Activated naive CD8-positive, alpha-beta T cell treated with anti-CD3 and anti-CD28 coated beads for 36 hours (primary cell): ENCODE data around the gene PFKM. TPM values are rescaled to one million over a fixed set of nuclear protein-coding genes. Genes with fewer than 3 reads are reported as not detected.
"Not testable (repeated sequence)": the region's sequence is repeated elsewhere in the genome, so short reads cannot be mapped to it uniquely, and the experiment has no call there.

Experiments used
- DNase-seq: peaks from one replicate; pipeline ENCODE4 v3.0.0; 2021
- H3K27ac Mint-ChIP-seq: one replicate; pipeline ENCODE4 v1.8.0; 2022; ENCODE audit warnings: mild to moderate bottlenecking, moderate library complexity, mixed read lengths
- H3K27me3 Mint-ChIP-seq: one replicate; pipeline ENCODE4 v1.8.0; 2022; ENCODE audit warnings: mild to moderate bottlenecking, mixed read lengths
- H3K36me3 Mint-ChIP-seq: one replicate; pipeline ENCODE4 v1.8.0; 2021; ENCODE audit warnings: mild to moderate bottlenecking, mixed read lengths
- H3K4me1 Mint-ChIP-seq: one replicate; pipeline ENCODE4 v1.8.0; 2021; ENCODE audit warnings: mixed read lengths
- H3K4me3 Mint-ChIP-seq: one replicate; pipeline ENCODE4 v1.8.0; 2022; ENCODE audit warnings: mild to moderate bottlenecking, moderate library complexity, mixed read lengths
- H3K9me3 Mint-ChIP-seq: one replicate; pipeline ENCODE4 v1.8.0; 2022; ENCODE audit warnings: mixed read lengths
- total RNA-seq, 2 experiments: library from RNA; stranded (reverse); gene quantifications; one replicate each; pipeline ENCODE4 v1.2.3, GENCODE V29; 2021

Gene PFKM
- total RNA-seq, 2 experiments from 2014 or later = 65.4 to 67.7 TPM

DNA sequence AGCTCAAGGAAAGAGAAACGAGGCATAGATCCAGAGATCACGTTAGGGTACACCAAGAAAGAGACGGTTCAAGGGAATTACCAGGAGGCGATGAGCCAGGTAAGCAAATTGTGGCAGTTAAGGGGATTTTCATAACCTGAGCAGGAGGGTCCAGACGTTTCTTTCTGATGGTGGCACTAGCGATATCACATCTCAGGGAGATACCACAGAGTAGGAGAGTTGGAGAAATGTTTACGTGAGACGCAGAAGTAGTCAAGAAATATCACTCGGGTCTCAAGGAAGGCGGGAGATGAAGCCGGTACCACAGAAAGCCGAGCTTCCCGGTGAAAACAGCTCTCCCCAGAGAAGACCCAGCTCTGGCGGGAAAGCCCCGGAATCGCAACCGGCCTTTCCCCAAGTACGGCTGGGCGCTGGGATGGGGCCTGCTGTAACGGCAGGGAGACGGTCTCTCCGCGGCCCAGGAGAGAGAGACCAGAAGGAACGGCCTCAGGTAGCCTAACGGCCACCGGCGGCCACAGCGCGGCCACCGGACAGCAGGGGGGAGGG lies 13.8 kb upstream of the PFKM start:
- peaks cover 44% of the 10 kb centered on the region for H3K4me1 Mint-ChIP-seq
- H3K36me3 Mint-ChIP-seq = peaks cover 5% of the 10 kb centered on the region
- peak overlapping the region; percentile 95 for H3K27ac Mint-ChIP-seq
- H3K4me3 Mint-ChIP-seq = peak overlapping the region; percentile 81
- DNase-seq = peak; percentile 43
- no peaks in the 10 kb centered on the region for H3K9me3 Mint-ChIP-seq
- no peaks in the 10 kb centered on the region for H3K27me3 Mint-ChIP-seq

DNA sequence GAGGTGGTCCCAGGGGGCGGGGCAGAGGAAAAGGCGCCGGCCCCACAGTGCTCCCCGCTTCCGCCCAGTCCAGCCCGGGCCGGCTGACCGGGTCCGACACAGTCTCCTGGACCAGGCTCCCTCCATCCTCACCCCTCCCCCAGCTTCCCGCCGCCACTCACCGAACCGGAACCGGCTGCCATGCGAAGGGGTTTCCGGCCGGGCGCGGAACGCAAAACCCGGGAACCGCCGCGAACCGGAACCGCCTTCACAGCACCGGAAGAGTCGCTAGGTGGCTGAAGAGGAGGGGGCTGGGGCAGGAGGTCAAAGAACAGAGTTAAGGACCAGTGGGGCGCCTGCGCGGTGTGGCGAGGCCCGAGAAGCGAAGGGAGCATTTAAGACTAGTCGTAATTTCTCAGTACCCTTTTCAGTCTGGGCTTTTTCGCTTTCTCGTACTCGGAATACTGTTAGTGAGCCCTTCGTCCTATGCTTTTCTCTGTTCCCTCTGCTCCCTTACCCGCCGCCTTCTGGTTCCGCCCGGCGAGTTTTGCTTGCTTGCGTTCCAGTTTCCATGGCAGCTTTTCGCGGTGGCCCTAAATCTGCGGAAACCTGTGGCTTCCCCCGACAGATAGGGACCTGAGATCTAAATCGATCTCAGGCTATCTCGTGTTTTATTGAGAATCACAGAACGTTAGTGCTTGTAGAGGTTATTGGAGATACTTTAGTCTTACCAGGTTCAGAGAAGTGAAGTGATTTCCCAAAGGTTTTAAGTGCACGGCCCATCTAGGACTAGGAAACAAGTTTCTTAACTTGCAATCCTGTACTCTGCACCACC lies 13.1 kb upstream of the PFKM start, which contains the start of gene SENP1:
SENP1 (minus strand) TSS at position 213 of the 814 bp plus-strand sequence. CDS start 4,607 bp downstream, outside the sequence.
- DNase-seq = peak; percentile 89
- H3K27me3 Mint-ChIP-seq = no peaks in the 10 kb centered on the region
- H3K4me3 Mint-ChIP-seq = peak within 1 kb of the TSS; percentile 81
- H3K36me3 Mint-ChIP-seq = peaks cover 5% of the 10 kb centered on the region
- peak within 1 kb of the TSS; percentile 95 for H3K27ac Mint-ChIP-seq
- H3K9me3 Mint-ChIP-seq = no peaks in the 10 kb centered on the region
- peaks cover 44% of the 10 kb centered on the region for H3K4me1 Mint-ChIP-seq

DNA sequence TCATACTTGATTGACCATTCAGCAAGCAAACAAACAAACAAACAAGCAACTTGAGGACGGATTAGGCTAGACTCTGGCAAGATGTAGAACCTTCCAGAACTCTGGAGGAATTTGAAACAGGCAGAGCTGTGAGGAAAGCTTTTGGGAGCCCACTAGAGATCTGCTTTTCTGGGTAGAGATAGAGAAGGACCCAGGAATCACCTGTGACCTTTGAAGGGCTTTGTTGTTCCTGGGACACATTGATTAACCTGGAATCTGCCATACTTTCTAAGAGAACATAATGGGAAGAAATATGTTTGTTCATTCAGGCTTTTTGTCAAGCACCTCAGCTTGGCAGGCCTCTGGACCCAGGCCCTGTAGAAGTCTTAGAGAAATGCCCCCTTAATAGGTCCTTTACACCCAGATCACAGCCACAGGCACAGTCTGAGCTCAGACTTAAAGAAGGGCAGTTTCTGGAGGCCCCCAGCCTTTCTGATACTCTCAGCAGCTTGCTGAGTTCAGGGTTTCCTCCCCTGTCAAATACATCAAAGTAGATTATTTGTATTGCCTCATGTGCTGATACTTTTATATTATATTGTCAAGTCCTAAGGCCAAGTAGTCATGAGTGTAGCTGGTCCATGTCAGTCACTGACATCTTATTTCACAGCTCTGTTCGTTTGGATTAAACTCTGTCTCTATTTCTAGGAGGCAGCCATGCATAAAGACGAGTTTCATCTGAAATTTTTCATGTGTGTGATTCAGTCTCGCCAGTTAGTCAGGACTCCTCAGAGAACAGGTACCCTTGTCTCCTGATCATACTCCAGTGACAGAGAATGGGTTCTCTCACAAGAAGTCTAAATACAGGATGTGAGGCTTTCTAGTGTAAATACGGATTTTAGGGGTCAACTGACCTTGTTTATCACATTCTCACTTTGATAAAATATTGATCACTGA lies 12.2 kb upstream of the PFKM start:
- no peaks in the 10 kb centered on the region for H3K27me3 Mint-ChIP-seq
- peaks cover 4% of the 10 kb centered on the region for H3K36me3 Mint-ChIP-seq
- H3K4me1 Mint-ChIP-seq = peaks cover 38% of the 10 kb centered on the region
- H3K4me3 Mint-ChIP-seq = peak overlapping the region; percentile 81
- no peak for DNase-seq
- peak overlapping the region; percentile 95 for H3K27ac Mint-ChIP-seq
- no peaks in the 10 kb centered on the region for H3K9me3 Mint-ChIP-seq

DNA sequence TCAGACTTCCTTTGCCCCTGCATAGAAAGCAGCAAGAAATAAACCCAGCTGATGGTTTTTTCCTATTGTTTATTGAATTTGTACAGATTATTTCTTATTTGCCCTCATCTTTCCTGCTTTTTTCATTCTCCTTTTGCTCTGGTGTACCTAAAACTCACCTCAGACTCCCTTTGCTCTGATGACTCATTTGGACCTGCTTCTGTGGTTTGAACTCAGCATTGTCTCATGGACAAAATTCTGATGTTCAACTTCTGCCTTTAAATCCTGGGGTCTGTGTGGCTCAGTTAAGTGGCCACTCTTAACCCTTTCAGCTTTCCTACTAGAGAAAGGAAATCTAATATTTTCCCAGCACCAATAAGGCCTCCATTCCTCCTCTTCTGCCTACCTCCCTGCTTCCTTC lies 9.7 kb upstream of the PFKM start:
- Mint-ChIP-seq H3K4me1 (peaks cover 26% of the 10 kb centered on the region), H3K27me3 (no peaks in the 10 kb centered on the region), H3K36me3 (peaks cover 1% of the 10 kb centered on the region), H3K9me3 (no peaks in the 10 kb centered on the region), H3K4me3 (no peak overlapping the region), H3K27ac (no peak overlapping the region)
- no peak for DNase-seq

DNA sequence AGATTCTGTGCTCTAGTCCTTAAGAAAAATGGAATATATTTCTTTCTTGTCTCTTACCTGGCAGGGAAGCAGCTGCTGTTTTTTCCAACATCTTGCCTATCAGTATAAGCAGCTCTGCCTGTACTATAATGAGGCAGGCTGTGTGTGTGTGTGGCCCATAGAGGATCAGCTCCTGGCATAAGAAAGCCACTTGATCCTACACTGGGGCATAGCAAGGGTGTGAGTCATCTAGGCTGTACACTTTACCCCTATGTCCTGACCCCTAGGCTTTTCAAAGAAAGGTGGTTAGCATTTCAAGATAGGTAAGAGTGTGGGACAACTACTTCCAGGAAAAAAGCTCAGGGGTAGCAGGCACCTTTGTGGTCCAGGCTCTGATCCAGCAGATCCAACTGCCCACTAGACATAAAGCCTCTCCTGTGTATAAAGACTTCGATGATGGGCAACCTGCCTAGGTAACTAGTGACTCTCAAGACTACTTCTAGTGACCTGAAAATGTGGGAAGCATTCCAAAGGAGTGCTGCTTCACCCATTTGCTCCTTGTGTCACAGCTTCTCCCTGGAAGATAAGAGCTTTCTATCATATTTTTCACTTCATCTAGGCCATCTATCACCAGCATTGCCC lies 8.4 kb upstream of the PFKM start:
- Mint-ChIP-seq H3K9me3 (no peaks in the 10 kb centered on the region), H3K27me3 (peaks cover 6% of the 10 kb centered on the region), H3K27ac (no peak overlapping the region), H3K4me1 (peaks cover 23% of the 10 kb centered on the region), H3K36me3 (peaks cover 2% of the 10 kb centered on the region), H3K4me3 (no peak overlapping the region)
- DNase-seq = no peak

DNA sequence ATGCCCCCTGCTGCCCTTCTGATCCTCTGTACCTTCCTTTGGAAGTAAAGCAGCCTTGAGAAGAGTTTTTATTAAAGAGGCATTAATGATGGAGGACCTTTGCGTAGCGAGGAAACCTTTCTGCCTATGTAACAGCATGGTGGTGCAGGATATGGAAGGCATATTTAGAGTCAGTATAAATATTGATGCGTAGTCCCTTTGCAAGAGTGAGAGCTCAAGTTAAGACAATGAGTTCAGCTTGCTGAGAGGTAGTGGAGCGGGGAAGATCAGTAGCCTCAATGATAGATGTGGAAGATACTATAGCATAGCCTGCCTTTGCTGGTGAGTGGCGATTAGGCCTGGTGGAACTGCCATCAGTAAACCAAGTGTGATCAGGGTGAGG lies 7.9 kb upstream of the PFKM start:
- DNase-seq, H3K27me3 Mint-ChIP-seq, H3K4me3 Mint-ChIP-seq, H3K36me3 Mint-ChIP-seq, H3K9me3 Mint-ChIP-seq, H3K27ac Mint-ChIP-seq: not testable (repeated sequence)
- H3K4me1 Mint-ChIP-seq = peaks cover 21% of the 10 kb centered on the region

DNA sequence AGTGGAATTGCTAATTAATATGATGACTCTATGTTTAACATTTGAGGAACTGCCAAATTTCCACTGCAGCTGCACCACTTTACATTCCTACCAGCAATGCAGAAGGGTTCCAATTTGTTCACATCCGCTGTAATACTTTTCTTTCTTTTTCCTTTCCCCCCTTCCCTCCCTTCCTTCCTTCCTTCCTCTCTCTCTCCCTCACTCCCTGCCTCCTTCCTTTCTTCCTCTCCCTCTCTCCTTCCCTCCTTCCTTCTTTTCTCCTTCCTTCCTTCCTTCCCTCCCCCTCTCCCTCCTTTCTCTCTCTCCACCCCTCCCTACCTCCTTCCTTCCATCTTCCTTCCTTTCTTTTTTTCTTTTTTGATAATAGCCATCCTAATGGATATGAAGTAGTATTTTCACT lies 3.2 kb upstream of the PFKM start:
- Mint-ChIP-seq H3K4me3 (no peak overlapping the region), H3K4me1 (peaks cover 9% of the 10 kb centered on the region), H3K36me3 (peaks cover 5% of the 10 kb centered on the region), H3K27me3 (peaks cover 9% of the 10 kb centered on the region), H3K27ac (no peak overlapping the region), H3K9me3 (no peaks in the 10 kb centered on the region)
- DNase-seq = no peak

DNA sequence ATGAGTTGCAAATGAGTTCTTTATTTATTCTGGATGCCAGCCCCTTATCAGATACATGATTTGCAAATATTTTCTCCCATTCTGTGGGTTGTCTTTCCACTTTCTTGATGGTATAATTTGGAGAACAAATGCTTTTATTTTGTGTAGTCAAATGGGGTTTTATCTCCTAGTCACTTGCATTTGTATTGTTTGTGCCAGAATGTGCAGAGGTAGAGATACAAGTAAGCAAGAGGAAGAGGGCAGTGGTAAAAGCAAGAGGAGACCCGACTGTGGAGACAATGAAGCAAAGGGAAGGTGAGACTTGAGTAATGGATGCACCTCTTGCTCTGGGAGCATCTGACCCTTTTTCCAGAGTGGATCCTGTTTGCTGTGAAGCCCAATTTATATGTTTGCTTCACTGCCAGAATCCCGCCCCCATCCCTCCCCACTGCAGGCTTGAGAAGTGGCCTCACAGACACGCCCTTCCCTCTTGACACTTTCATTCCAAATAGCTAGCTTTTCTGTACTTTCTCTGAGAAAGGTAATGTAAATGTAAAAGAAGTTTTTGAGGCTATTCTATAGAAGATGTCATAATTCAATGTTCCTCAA lies 786 bp upstream of the PFKM start:
- Mint-ChIP-seq H3K4me1 (peaks cover 11% of the 10 kb centered on the region), H3K27ac (no peak overlapping the region), H3K27me3 (peaks cover 9% of the 10 kb centered on the region), H3K9me3 (no peaks in the 10 kb centered on the region), H3K36me3 (peaks cover 12% of the 10 kb centered on the region), H3K4me3 (peak overlapping the region; percentile 99)
- DNase-seq = no peak

DNA sequence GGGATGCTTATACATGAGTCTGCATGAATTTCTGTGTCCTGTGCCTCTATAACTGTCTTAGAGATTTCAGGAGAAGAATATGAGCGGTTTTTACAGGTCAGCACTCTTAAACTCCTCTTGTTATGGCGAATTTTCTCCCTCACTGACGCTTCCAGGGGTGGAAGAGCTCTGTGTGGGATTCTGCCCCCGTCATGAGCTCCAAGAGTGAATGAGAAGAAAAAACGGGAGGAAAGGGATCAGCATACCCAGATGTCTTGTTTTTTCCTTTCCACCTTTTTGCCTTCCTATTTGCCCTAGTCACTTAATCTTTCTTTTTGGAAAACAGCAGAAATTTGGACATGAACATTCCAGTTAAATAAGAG lies 651 bp downstream of the PFKM start:
- peak overlapping the region; percentile 99 for H3K4me3 Mint-ChIP-seq
- peak overlapping the region; percentile 4 for H3K27ac Mint-ChIP-seq

DNA sequence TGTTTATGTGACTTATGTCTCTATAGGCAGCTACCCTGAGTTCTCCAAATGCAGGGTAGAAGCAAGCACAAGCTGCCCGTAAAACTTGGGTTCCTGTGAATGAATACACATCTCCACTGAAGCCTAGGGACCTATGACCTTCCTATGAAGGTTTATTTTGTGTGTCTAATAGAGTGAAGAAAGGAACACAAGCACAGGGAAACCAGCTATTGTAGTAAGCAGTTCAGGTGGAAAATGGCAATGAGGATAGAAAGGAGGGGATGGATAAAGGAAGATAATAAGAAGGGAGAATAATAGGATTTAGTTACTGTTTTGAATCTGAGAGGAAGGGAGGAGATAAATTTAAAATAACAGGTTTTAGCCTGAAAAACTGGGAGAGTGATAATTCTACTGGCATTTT lies 2.4 kb downstream of the PFKM start:
- H3K4me1 Mint-ChIP-seq = peaks cover 11% of the 10 kb centered on the region
- H3K27me3 Mint-ChIP-seq = peaks cover 3% of the 10 kb centered on the region
- peaks cover 22% of the 10 kb centered on the region for H3K36me3 Mint-ChIP-seq
- DNase-seq = no peak
- no peak overlapping the region for H3K4me3 Mint-ChIP-seq
- no peaks in the 10 kb centered on the region for H3K9me3 Mint-ChIP-seq
- H3K27ac Mint-ChIP-seq = no peak overlapping the region

More for the DNA sequence above, 651 bp downstream of the PFKM start:
- Mint-ChIP-seq H3K27me3 (peaks cover 9% of the 10 kb centered on the region), H3K4me1 (peaks cover 11% of the 10 kb centered on the region), H3K9me3 (no peaks in the 10 kb centered on the region), H3K36me3 (peaks cover 17% of the 10 kb centered on the region)
- no peak for DNase-seq

DNA sequence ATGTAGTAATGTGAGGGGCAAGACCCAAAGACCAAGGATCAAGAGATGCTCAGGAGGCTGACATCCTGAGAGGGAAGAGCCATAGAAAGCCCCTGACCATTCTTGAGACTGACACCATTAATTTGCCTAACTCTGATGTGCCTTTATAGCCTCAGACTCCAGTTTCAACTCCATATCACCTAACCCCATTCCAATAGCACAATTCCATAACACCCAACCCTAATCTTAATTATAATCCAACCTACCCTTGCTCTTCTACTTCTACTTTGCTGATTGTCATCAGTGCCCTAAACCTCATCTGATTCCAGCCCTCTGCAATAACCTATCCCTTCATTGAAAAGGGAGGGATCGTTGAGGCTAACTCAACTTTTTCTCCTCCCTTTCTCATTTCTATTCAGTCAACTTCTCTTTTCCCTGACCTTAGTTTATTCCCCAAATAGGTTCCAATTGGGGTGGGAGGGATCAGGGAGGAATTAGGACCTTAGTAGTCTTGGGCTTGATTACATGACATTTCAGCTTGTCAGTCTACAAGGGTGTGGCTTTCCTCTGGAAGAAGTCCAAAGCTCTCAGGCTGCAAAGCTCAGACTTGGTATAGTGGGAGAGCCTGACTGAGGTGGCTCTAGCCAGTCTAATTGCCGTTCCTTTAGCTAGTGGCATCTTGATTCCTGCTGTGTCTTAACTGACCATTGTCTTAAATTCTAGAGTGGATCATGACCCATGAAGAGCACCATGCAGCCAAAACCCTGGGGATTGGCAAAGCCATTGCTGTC lies 3.1 kb downstream of the PFKM start:
- H3K4me1 Mint-ChIP-seq = peaks cover 11% of the 10 kb centered on the region
- peaks cover 3% of the 10 kb centered on the region for H3K27me3 Mint-ChIP-seq
- peaks cover 25% of the 10 kb centered on the region for H3K36me3 Mint-ChIP-seq
- no peak overlapping the region for H3K27ac Mint-ChIP-seq
- H3K9me3 Mint-ChIP-seq = no peaks in the 10 kb centered on the region
- DNase-seq = no peak
- no peak overlapping the region for H3K4me3 Mint-ChIP-seq

DNA sequence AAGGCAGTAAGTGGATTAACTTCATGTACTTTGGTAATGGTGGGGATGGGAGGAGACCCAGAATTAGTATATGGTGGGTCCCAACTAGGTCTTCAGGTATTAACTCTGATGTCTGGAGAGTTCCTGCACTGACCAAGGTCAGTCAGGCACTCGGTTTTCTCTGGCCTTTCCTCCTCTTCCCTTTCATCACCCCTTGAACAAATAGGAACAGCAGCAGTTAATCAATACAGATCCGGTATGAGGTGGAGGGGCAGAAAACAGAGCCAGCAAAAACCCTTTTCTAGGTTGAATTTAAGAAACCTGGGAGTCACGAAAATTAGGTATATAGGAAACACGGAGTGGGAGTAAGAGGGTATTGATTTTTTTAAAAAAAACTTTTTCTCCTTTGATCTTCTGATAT lies 4.0 kb downstream of the PFKM start:
- H3K27ac Mint-ChIP-seq = no peak overlapping the region
- no peak overlapping the region for H3K4me3 Mint-ChIP-seq
- DNase-seq = no peak
- peaks cover 3% of the 10 kb centered on the region for H3K27me3 Mint-ChIP-seq
- peaks cover 11% of the 10 kb centered on the region for H3K4me1 Mint-ChIP-seq
- H3K9me3 Mint-ChIP-seq = no peaks in the 10 kb centered on the region
- peaks cover 31% of the 10 kb centered on the region for H3K36me3 Mint-ChIP-seq

DNA sequence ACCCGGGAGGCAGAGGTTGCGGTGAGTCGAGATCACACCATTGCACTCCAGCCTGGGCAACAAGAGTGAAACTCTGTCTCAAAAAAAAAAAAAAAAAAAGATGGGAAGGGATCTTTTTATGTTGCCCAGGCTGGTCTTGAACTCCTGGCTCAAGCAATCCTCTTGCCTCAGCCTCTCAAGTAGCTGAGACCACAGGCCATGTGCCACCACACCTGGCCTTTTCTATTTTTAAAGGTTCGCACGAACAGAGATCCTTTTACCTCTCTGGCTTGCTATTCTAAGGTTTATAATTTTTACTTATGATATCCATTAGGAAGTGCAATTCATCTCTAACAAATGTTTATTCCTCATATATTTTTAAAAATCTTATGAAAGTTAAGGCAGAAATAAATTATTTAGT lies 6.4 kb downstream of the PFKM start:
- H3K36me3 Mint-ChIP-seq = peaks cover 34% of the 10 kb centered on the region
- H3K9me3 Mint-ChIP-seq, H3K4me1 Mint-ChIP-seq, H3K27ac Mint-ChIP-seq, H3K4me3 Mint-ChIP-seq, H3K27me3 Mint-ChIP-seq, DNase-seq: not testable (repeated sequence)

DNA sequence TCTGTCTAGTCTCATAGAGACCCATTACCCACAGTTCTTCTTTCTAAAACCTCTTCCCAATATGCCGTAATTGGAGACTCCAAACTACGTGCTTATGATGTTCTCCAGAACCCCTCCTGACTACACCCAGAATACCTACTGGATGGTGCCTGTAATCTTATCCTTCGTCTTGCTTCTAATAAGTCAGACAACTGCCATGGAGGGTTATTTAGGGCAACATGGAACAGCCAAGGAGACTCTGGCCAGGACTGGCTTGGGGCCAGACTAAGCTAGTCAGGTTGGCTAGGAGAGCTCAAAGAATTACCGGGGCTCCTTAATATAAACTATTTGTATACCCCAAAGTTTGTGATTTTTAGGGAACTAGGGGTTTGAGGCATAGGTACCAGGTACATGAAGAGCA lies 6.8 kb downstream of the PFKM start:
- Mint-ChIP-seq H3K9me3 (no peaks in the 10 kb centered on the region), H3K36me3 (peaks cover 33% of the 10 kb centered on the region), H3K4me3 (no peak overlapping the region), H3K4me1 (peaks cover 1% of the 10 kb centered on the region), H3K27me3 (no peaks in the 10 kb centered on the region), H3K27ac (no peak overlapping the region)
- DNase-seq = no peak
